ENCODE data around the gene TBCD. TPM values are rescaled to one million over a fixed set of nuclear protein-coding genes. Genes with fewer than 3 reads are reported as not detected.

The TBCD gene
- total RNA-seq, 1 donor from 2014 or later, result 207 TPM

DNA sequence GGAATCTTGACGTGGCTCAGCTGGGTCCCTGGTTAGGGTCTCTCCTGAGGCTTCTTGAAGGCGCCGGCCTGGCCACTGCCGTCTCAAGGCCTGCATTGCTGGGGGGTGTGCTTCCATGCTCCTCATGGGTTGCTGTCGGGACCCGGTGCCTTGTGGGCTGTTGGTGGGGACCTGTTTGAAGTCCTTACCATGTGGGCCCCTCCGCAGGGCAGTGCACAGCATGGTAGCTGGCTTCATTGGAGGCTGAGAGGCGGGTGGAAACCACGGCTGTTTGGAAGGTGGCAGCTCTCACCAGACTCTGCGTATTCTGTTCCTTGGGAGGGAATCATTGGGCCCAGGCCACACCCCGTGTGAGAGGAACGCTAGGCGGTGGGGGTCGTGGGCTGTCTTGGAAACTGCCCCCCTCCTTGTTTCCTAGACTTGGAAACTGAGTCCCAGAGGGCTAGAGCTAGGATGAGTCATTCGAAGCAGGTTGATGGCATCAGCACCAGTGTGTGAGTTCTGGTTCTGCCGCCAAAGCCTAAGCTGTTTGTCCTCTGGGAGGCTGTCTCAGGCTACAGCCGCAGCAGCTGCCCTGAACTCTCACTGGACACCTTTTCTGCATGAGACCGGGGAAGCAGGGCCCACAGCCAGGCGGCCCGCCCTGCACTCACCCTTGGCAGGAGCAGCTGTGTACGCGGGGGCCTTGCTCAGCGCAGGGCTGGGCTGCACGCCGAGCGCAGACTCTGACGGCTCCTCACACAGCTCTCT lies 52.8 kb downstream of the TBCD start:
- DNase-seq (ENCODE audit: low spot score), result no peak
- H3K4me1 Mint-ChIP-seq (ENCODE audit: unreplicated experiment), result peaks cover 2% of the 10 kb centered on the region
- peaks cover 5% of the 10 kb centered on the region for H3K9me3 Mint-ChIP-seq (ENCODE audit: unreplicated experiment)
- TF ChIP-seq, protein P1, sequence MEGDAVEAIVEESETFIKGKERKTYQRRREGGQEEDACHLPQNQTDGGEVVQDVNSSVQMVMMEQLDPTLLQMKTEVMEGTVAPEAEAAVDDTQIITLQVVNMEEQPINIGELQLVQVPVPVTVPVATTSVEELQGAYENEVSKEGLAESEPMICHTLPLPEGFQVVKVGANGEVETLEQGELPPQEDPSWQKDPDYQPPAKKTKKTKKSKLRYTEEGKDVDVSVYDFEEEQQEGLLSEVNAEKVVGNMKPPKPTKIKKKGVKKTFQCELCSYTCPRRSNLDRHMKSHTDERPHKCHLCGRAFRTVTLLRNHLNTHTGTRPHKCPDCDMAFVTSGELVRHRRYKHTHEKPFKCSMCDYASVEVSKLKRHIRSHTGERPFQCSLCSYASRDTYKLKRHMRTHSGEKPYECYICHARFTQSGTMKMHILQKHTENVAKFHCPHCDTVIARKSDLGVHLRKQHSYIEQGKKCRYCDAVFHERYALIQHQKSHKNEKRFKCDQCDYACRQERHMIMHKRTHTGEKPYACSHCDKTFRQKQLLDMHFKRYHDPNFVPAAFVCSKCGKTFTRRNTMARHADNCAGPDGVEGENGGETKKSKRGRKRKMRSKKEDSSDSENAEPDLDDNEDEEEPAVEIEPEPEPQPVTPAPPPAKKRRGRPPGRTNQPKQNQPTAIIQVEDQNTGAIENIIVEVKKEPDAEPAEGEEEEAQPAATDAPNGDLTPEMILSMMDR (IDR thresholded peaks at IDR 0.05; ENCODE audit: unreplicated experiment), result no peak
- peaks cover 19% of the 10 kb centered on the region for H3K27me3 Mint-ChIP-seq (ENCODE audit: unreplicated experiment)
- no peak overlapping the region for H3K4me3 Mint-ChIP-seq (ENCODE audit: unreplicated experiment)
- H3K27ac Mint-ChIP-seq (ENCODE audit: unreplicated experiment), result no peak overlapping the region
- peaks cover 28% of the 10 kb centered on the region for H3K36me3 Mint-ChIP-seq (ENCODE audit: low read depth, unreplicated experiment)

DNA sequence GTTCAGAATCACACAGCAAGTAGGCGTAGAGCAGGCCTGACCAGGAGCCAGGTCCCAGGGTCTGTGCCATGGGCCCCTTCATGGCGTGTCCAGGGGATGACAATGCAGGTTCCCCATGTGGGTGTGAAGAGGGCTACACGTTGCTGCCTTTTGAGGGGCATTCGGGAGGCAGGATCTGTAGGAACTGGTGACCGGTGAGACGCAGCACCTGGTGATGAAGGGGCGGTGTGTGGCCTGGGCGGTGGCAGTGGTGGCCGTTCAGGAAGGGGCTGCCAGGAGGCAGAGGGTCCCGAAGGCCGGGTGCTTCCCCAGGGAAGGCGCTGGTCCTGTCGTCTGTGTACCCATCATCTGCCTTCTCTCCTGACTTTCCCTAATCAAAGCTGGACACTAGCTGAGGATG lies 53.4 kb downstream of the TBCD start:
- Mint-ChIP-seq H3K36me3 (ENCODE audit: low read depth, unreplicated experiment) (peaks cover 27% of the 10 kb centered on the region), H3K9me3 (ENCODE audit: unreplicated experiment) (peaks cover 5% of the 10 kb centered on the region), H3K4me3 (ENCODE audit: unreplicated experiment) (no peak overlapping the region), H3K27me3 (ENCODE audit: unreplicated experiment) (peaks cover 18% of the 10 kb centered on the region), H3K27ac (ENCODE audit: unreplicated experiment) (no peak overlapping the region), H3K4me1 (ENCODE audit: unreplicated experiment) (peaks cover 2% of the 10 kb centered on the region)
- no peak for DNase-seq (ENCODE audit: low spot score)
- TF ChIP-seq, protein P1 (IDR thresholded peaks at IDR 0.05; ENCODE audit: unreplicated experiment), result no peak

DNA sequence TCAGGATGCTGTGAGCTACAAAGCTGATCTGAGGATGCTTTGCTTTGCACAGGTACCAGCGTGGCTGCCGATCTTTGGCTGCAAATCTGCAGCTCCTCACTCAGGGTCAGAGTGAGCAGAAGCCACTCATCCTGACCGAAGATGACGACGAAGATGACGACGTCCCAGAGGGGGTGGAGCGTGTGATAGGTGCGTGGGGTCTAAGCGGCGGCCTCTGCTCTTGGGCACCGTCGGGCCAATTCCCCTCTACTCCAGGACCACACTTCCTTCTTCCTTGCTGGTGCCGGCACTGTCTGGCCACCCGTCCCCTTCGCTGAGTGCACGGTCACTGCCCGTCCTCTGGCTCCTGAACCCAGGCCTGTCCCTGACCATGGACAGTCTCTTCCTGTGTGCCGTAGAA lies 54.0 kb downstream of the TBCD start:
- no peak for DNase-seq (ENCODE audit: low spot score)
- no peak overlapping the region for H3K27ac Mint-ChIP-seq (ENCODE audit: unreplicated experiment)
- TF ChIP-seq, protein P1 (IDR thresholded peaks at IDR 0.05; ENCODE audit: unreplicated experiment), result no peak
- H3K4me3 Mint-ChIP-seq (ENCODE audit: unreplicated experiment), result no peak overlapping the region
- peaks cover 27% of the 10 kb centered on the region for H3K36me3 Mint-ChIP-seq (ENCODE audit: low read depth, unreplicated experiment)
- peaks cover 2% of the 10 kb centered on the region for H3K4me1 Mint-ChIP-seq (ENCODE audit: unreplicated experiment)
- H3K27me3 Mint-ChIP-seq (ENCODE audit: unreplicated experiment), result peaks cover 18% of the 10 kb centered on the region
- H3K9me3 Mint-ChIP-seq (ENCODE audit: unreplicated experiment), result peaks cover 5% of the 10 kb centered on the region

DNA sequence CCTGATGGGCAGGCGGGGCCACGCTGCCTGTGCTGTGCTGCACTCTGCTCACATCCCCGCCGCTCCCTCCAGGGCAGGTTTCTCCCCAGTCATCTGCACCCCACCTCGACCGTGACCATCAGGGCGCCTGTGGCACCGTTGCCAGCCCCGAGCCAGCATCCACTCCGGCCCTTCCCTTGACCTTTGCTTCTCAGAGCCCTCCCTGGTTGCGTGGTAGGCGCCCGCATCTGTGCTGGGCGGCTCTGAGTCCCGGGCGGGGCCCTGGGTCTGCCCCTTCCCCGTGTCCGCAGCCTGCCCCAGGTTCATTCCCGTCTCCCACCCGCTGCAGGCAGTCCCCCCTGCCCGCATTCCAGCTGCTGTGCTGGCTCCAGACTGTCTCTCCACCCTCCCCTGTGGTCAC lies 54.8 kb downstream of the TBCD start:
- Mint-ChIP-seq H3K36me3 (ENCODE audit: low read depth, unreplicated experiment) (peaks cover 20% of the 10 kb centered on the region), H3K27ac (ENCODE audit: unreplicated experiment) (no peak overlapping the region)
- no peak for DNase-seq (ENCODE audit: low spot score)

DNA sequence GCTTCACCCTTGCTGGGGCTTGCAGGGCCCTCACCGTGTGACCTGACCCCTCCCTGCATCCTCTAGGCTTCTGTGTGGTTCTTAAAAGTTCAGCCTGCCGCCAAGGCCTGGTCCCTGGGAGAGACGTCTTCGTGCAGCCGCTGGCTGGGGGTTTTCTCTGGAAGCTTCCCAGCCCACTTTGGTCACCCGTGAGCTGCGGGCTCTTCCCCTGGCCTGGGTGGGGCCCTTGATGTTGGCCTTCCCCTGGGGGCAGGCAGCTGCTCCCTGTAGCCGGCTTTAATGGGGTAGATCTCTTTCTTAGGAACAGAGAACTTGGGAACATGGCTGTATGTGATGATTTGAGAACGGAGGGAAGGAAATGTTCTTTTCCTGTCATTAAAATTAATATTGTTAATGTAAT lies 55.2 kb downstream of the TBCD start:
- Mint-ChIP-seq H3K36me3 (ENCODE audit: low read depth, unreplicated experiment) (peaks cover 16% of the 10 kb centered on the region), H3K27me3 (ENCODE audit: unreplicated experiment) (peaks cover 14% of the 10 kb centered on the region), H3K4me3 (ENCODE audit: unreplicated experiment) (no peak overlapping the region), H3K27ac (ENCODE audit: unreplicated experiment) (no peak overlapping the region), H3K4me1 (ENCODE audit: unreplicated experiment) (no peaks in the 10 kb centered on the region), H3K9me3 (ENCODE audit: unreplicated experiment) (no peaks in the 10 kb centered on the region)
- DNase-seq (ENCODE audit: low spot score), result no peak
- TF ChIP-seq, protein P1 (IDR thresholded peaks at IDR 0.05; ENCODE audit: unreplicated experiment), result no peak

More for the DNA sequence above, 54.8 kb downstream of the TBCD start:
- Mint-ChIP-seq H3K9me3 (ENCODE audit: unreplicated experiment) (no peaks in the 10 kb centered on the region), H3K27me3 (ENCODE audit: unreplicated experiment) (peaks cover 15% of the 10 kb centered on the region), H3K4me3 (ENCODE audit: unreplicated experiment) (no peak overlapping the region), H3K4me1 (ENCODE audit: unreplicated experiment) (no peaks in the 10 kb centered on the region)
- TF ChIP-seq, protein P1 (IDR thresholded peaks at IDR 0.05; ENCODE audit: unreplicated experiment), result no peak

All from endothelial cell (in vitro differentiated cells).